ENCODE results near the gene YTHDC2.

YTHDC2 gene

DNA sequence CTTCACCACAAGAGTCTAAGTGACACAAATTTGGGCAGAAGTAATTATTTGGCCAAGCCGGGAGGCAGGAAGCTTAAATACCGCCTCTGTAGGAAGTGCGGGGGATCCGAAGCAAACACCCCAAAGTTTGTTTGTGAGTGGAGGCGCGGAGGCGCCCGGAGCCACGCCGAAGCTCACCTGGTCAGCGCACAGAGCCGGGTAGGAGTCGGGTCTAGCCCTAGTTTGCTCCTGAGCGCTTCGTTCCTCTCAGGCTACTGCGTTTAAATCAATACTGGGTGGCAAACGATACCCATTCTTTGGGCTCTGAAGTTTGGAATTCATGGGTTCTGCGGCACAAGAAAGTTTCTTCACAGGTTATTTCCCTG is 26.1 kb upstream of the YTHDC2 start:
- H3K4me3 ChIP-seq (ENCODE audit: severe bottlenecking) = peak overlapping the region; percentile 58
- no peaks in the 10 kb centered on the region for H3K9me3 ChIP-seq (ENCODE audit: severe bottlenecking)
- H3K27ac ChIP-seq (ENCODE audit: poor library complexity, severe bottlenecking) = peak overlapping the region; percentile 58
- peak; percentile 25 for ATAC-seq (ENCODE audit: low read depth)
- no peaks in the 10 kb centered on the region for H3K36me3 ChIP-seq (ENCODE audit: low read depth)
- no peak for TF ChIP-seq CTCF (IDR thresholded peaks at IDR 0.05; ENCODE audit: poor library complexity, severe bottlenecking)
- no peaks in the 10 kb centered on the region for H3K27me3 ChIP-seq (ENCODE audit: insufficient read depth, poor library complexity, severe bottlenecking)
- peaks cover 10% of the 10 kb centered on the region for H3K4me1 ChIP-seq (ENCODE audit: insufficient read depth, poor library complexity, severe bottlenecking)
- DNase-seq (ENCODE audit: low spot score) = no peak

GRCh38 chr5:113487781-113488644 is 25.5 kb upstream of the YTHDC2 start, which contains the start of gene MCC:
Gene MCC, minus strand, starts transcription at chr5:113488453.
- Histone ChIP-seq H3K27me3 (ENCODE audit: insufficient read depth, poor library complexity, severe bottlenecking) (no peaks in the 10 kb centered on the region), H3K4me1 (ENCODE audit: insufficient read depth, poor library complexity, severe bottlenecking) (peaks cover 10% of the 10 kb centered on the region), H3K9me3 (ENCODE audit: severe bottlenecking) (no peaks in the 10 kb centered on the region), H3K27ac (ENCODE audit: poor library complexity, severe bottlenecking) (peak within 1 kb of the TSS; percentile 58), H3K36me3 (ENCODE audit: low read depth) (no peaks in the 10 kb centered on the region), H3K4me3 (ENCODE audit: severe bottlenecking) (peak within 1 kb of the TSS; percentile 58)
- peak; percentile 61 for ATAC-seq (ENCODE audit: low read depth)
- TF ChIP-seq CTCF (IDR thresholded peaks at IDR 0.05; ENCODE audit: poor library complexity, severe bottlenecking) = no peak
- peak; percentile 93 for DNase-seq (ENCODE audit: low spot score)

GRCh38 chr5:113488645-113489184 is 24.8 kb upstream of the YTHDC2 start:
- TF ChIP-seq CTCF (IDR thresholded peaks at IDR 0.05; ENCODE audit: poor library complexity, severe bottlenecking) = no peak
- Histone ChIP-seq H3K36me3 (ENCODE audit: low read depth) (no peaks in the 10 kb centered on the region), H3K4me3 (ENCODE audit: severe bottlenecking) (peak overlapping the region; percentile 58), H3K27me3 (ENCODE audit: insufficient read depth, poor library complexity, severe bottlenecking) (no peaks in the 10 kb centered on the region), H3K27ac (ENCODE audit: poor library complexity, severe bottlenecking) (peak overlapping the region; percentile 58), H3K9me3 (ENCODE audit: severe bottlenecking) (no peaks in the 10 kb centered on the region), H3K4me1 (ENCODE audit: insufficient read depth, poor library complexity, severe bottlenecking) (peaks cover 10% of the 10 kb centered on the region)
- DNase-seq (ENCODE audit: low spot score) (no peak), ATAC-seq (ENCODE audit: low read depth) (peak; percentile 11)

GRCh38 chr5:113489299-113489698 is 24.2 kb upstream of the YTHDC2 start:
- ATAC-seq (ENCODE audit: low read depth) (peak; percentile 86), DNase-seq (ENCODE audit: low spot score) (peak; percentile 90)
- peak overlapping the region; percentile 58 for H3K4me3 ChIP-seq (ENCODE audit: severe bottlenecking)
- no peaks in the 10 kb centered on the region for H3K36me3 ChIP-seq (ENCODE audit: low read depth)
- no peaks in the 10 kb centered on the region for H3K9me3 ChIP-seq (ENCODE audit: severe bottlenecking)
- H3K27me3 ChIP-seq (ENCODE audit: insufficient read depth, poor library complexity, severe bottlenecking) = no peaks in the 10 kb centered on the region
- peak overlapping the region; percentile 58 for H3K27ac ChIP-seq (ENCODE audit: poor library complexity, severe bottlenecking)
- H3K4me1 ChIP-seq (ENCODE audit: insufficient read depth, poor library complexity, severe bottlenecking) = peaks cover 10% of the 10 kb centered on the region
- TF ChIP-seq CTCF (IDR thresholded peaks at IDR 0.05; ENCODE audit: poor library complexity, severe bottlenecking) = no peak

GRCh38 chr5:113490317-113490716 is 23.2 kb upstream of the YTHDC2 start:
- H3K36me3 ChIP-seq (ENCODE audit: low read depth) = no peaks in the 10 kb centered on the region
- peaks cover 12% of the 10 kb centered on the region for H3K4me1 ChIP-seq (ENCODE audit: insufficient read depth, poor library complexity, severe bottlenecking)
- H3K27ac ChIP-seq (ENCODE audit: poor library complexity, severe bottlenecking) = peak overlapping the region; percentile 58
- no peak for DNase-seq (ENCODE audit: low spot score)
- no peak overlapping the region for H3K4me3 ChIP-seq (ENCODE audit: severe bottlenecking)
- H3K9me3 ChIP-seq (ENCODE audit: severe bottlenecking) = no peaks in the 10 kb centered on the region
- no peak for ATAC-seq (ENCODE audit: low read depth)
- TF ChIP-seq CTCF (IDR thresholded peaks at IDR 0.05; ENCODE audit: poor library complexity, severe bottlenecking) = no peak
- H3K27me3 ChIP-seq (ENCODE audit: insufficient read depth, poor library complexity, severe bottlenecking) = no peaks in the 10 kb centered on the region
